ENCODE measurements around the gene SCAP.

SCAP gene

GRCh38 chr3:47419083-47420043 is 56.4 kb downstream of the SCAP start:
- no peak overlapping the region for H3K4me3 ChIP-seq (ENCODE audit: low read depth, low read length)
- no peak for TF ChIP-seq CTCF (IDR thresholded peaks at IDR 0.05; ENCODE audit: low read depth, low read length, missing control alignments)
- DNase-seq (ENCODE audit: low read depth): no peak

- no peak overlapping the region for H3K4me3 ChIP-seq (ENCODE audit: low read depth, low read length)
- no peak for DNase-seq (ENCODE audit: low read depth)
- TF ChIP-seq CTCF (IDR thresholded peaks at IDR 0.05; ENCODE audit: low read depth, low read length, missing control alignments): peak; percentile 25
Measured at GRCh38 chr3:47418167-47419082, 57.3 kb downstream of the SCAP start.

- DNase-seq (ENCODE audit: low read depth): no peak
- no peak overlapping the region for H3K4me3 ChIP-seq (ENCODE audit: low read depth, low read length)
- no peak for TF ChIP-seq CTCF (IDR thresholded peaks at IDR 0.05; ENCODE audit: low read depth, low read length, missing control alignments)
Measured at GRCh38 chr3:47416041-47416440, 59.7 kb downstream of the SCAP start.

GRCh38 chr3:47414666-47415587 is 60.8 kb downstream of the SCAP start:
- no peak overlapping the region for H3K4me3 ChIP-seq (ENCODE audit: low read depth, low read length)
- TF ChIP-seq CTCF (IDR thresholded peaks at IDR 0.05; ENCODE audit: low read depth, low read length, missing control alignments): no peak
- no peak for DNase-seq (ENCODE audit: low read depth)

- TF ChIP-seq CTCF (IDR thresholded peaks at IDR 0.05; ENCODE audit: low read depth, low read length, missing control alignments): no peak
- no peak overlapping the region for H3K4me3 ChIP-seq (ENCODE audit: low read depth, low read length)
- no peak for DNase-seq (ENCODE audit: low read depth)
Measured at GRCh38 chr3:47414161-47414564, 61.6 kb downstream of the SCAP start.

- TF ChIP-seq CTCF (IDR thresholded peaks at IDR 0.05; ENCODE audit: low read depth, low read length, missing control alignments): no peak
- no peak for DNase-seq (ENCODE audit: low read depth)
- H3K4me3 ChIP-seq (ENCODE audit: low read depth, low read length): no peak overlapping the region
Measured at GRCh38 chr3:47413751-47414150, 62.0 kb downstream of the SCAP start.
